NCI-H226 (cell line): ENCODE data around the gene OPA3.
A peak's percentile ranks its signal among the peaks of the same experiment; 100 is the strongest.
"Not testable (repeated sequence)": the region's sequence is repeated elsewhere in the genome, so short reads cannot be mapped to it uniquely, and the experiment has no call there.

Experiments used
- DNase-seq: peaks from one replicate; pipeline ENCODE4 v3.0.0-alpha.2; 2015

OPA3 gene

DNA sequence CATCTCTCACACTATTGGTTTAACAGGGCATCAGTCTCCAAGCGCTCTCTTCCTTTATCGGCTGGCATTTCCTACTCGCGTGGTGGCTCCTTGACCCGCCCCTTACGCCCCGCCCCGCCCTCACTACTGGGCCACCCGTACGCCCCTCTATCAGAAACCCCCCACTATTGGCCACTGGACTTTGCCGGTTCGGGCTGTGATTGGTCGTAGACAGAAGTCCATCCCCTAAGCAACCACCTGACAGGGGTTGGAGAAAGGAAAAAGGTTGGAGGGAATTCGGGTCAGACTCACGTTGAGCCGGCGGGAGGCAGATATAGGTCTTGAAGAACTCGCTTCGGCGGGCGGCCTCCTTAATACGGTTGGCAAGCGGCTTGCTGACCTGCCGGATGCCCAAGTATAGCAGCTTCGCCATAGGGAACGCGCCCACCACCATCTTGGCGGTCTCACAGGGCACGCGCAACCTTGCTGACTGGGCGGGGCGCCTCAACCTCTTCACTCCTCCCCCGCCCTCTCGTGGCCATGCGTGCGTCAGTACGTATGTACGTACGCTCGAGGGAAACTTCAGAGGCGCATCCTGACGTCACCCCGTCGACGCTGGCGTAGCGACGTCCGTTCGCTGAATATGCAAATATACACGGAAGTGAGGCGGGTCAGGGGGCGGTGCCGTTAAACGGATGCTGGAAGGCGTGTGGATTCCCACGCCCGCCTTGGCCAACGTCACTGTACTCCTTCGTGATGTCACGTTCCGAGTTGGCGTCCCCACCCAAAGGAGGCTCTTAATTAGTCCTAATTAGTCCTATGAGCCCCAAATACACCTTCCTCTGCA is at the start of gene OPA3:
Gene OPA3, minus strand, starts transcription at position 471 of the 826 bp plus-strand sequence. Its CDS starts 38 bp downstream, at position 433.
- DNase-seq, result peak; percentile 99

DNA sequence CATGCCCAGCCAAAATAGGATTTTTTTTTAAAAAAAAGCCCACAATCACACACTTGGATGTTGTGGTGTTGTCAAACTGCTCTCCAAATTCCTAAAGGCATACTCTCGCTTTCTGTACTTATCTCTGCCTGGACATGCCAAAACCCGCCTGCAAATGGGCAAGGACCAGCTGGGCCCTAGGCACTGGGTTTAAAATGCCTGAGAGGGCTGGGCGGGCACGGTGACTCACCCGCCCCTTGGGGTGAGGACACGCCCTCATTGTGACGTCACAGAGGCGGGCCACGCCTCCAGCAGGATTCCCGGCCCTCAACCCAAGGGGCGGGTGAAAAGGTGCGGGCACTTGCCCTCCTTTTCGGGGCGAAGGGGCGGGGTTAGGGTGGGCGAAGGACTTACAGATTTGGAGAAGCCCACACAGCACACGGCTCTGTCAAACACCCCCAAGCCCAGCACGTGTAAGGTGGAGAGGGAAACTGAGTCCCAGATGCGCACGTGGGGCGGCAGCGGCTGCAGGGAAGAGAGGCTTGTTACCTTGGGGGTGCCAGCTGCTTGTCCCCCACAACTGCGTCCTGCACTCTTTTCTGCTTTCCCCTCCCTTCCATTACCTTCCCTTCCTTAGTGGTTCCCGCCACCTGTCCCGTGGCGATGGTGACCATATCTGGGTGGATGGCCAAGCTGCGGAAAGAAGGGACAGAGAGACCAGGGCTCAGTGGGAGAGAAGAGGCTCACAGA is 48.0 kb upstream of the OPA3 start:
- peak; percentile 97 for DNase-seq

DNA sequence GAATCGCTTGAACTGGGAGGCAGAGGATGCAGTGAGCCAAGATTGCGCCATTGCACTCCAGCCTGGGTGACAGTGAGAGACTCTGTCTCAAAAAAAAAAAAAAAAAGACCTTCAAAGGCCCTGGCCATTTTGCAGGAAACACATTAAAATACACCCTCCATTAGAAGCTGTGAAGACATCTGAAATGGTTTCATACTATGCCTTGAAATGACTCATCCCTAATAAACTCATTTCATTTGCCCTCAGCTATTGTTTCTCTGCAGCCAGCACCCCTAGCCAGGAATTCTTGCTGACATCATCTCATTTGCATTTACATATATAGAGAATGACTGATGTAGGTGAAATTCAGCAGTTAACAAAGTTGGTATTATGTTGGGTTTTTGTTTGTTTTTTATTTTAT is 45.9 kb upstream of the OPA3 start:
- DNase-seq, result peak; percentile 89

DNA sequence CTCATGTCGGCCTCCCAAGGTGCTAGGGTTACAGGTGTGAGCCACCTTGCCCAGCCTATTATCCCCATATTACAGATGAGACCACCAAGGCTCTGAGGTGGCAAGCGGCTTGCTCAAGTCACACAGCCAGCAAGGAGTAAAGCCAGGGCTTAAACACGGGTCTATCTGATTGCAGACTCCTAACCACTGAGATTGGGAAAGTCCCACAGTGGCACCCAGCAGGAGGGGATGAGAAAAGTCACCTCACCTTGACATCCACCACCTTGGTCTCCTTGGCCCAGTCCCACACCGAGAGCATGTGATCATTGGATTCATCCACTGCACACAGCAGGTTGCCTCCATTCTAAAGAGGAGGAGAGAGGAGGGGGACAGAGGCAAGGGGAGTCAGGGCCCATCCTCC is 45.1 kb upstream of the OPA3 start:
- DNase-seq, result no peak

DNA sequence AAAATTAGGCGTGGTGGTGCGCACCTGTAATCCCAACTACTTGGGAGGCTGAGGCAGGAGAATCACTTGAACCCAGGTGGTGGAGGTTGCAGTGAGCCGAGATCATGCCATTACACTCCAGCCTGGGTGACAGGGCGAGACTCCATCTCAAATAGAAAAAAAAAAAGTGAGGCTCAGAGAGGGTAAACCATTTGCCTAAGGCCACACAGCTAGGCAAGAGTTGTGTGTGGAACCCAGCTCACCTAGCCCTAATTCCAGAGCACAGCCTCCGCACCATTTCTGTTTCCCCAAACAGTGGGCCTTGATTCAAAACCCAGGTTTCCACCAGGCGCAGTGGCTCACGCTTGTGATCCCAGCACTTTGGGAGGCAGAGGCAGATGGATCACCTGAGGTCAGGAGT is 43.6 kb upstream of the OPA3 start:
- not testable (repeated sequence) for DNase-seq

DNA sequence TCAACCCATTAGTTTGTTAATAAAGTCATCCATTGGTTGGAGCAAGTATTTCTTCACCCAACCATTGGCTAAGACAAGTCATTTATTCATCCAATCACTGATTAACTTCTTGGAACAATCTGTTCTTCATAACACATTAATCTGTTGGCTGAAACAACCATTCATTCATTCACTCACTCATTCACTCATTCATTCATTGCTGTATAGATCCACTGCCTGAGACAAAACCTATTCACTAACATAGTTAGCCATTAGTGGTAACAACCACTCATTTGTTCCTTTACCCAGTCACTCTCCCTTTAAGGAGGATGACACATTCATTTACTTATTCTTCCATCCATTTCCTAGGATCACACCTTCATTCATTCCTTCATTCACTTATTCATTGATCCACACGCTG is 39.4 kb upstream of the OPA3 start:
- DNase-seq, result no peak

DNA sequence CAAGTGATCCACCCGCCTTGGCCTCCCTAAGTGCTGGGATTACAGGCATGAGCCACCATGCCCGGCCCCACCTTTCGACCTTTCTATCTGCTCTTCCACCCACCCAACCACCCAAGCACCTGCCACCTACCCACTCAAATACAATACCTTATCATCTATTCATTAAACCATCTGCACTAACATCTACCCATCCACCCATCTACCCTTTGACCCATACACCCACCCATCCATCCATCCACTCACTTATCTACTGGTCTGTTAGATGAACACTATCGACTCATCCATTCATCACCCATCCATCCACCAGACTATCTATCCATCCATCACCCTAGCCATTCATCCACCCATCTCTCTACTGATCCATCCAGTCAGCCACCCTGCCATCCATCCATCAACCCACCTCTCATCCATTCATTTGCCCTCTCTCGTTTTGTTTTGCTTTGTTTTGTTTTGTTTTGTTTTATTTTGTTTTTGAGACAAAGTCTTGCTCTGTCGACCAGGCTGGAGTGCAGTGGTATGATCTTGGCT is 37.4 kb upstream of the OPA3 start:
- no peak for DNase-seq

DNA sequence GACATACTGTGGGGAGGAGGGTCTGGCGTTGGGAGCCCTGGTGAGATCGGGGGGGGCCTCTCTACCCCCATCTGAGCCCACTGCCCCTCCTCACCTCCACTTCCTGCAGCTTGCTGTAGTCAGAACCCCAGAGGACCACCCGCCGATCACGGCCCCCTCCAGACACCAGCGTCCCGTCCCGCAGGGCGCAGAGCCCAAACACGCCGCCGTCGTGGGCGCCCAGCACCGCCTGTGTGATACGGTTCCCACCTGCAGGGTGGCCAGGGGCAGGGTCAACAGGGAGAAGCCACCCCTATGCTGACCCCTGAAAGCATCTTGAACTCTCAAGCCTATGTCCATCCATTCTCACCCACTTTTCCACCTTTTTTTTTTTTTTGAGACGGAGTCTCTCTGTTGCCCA is 36.8 kb upstream of the OPA3 start:
- DNase-seq, result no peak

DNA sequence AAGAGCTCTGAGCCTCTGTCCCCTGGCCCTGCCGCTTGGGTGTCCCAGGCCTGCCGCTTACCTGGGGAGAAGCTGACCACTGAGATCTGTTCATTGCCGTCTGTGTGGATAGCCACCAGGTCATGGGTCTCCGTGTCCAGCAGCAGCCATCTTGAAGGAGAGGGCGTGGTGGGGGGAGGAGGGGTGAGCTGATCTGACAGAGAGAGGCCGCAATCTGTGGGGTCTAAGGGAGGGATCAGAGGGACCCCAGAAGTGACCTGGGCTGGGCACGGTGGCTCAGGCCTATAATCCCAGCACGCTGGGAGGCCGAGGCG is 32.1 kb upstream of the OPA3 start:
- no peak for DNase-seq

DNA sequence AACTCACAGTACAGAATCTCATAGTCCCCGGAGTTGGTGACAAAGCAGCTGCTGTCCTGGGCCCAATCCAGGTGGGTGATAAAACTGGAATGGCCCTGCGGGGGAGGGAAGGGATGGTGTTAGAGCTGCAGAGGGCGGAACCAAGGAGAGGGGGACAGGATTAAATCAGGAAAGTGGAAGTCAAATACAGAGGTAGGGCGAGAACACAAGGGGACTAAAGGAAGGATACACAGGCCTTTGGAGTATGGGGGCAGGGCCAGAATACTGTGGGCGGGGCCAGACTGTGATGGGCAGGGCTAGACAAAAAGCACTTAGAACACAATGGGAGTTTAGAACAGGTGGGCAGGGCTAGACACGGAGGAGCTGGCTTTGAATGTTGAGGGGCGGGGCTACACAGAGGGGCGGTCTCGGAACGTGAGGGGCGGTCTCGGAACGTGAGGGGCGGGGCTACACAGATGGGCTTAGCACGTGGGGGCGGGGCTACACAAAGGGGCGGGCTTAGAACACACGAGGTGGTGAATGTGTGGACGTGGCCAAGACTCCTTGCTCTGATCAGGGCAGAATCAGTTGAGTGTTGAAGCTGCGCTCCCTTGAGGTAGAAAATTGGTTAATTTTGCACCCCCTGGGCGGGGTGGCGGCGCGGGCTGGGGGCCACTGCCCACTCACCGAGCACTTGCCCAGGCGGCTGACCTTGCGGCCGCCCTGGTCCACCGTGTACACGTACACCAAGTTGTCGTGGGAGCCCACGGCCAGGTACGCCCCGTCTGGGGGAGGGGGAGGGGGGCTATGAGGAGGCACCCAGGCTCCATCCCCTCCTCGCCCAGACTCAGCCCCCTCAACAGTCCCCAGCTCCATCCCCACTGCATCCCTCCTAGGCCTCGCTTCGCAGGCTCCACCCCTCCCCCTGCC is 31.4 kb upstream of the OPA3 start:
- DNase-seq, result peak; percentile 76

DNA sequence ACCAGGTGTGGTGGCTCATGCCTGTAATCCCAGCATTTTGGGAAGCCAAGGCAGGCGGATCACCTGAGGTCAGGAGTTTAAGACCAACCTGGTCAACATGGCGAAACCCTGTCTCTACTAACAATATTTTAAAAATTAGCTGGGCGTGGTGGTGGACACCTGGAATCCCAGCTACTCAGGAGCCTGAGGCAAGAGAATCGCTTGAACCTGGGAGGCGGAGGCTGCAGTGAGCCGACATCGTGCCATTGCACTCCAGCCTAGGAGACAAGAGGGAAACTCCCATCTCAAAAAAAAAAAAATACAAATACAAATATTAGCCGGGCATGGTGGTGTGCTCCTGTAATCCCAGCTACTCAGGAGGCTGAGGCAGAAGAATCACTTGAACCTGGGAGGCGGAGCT is 30.5 kb upstream of the OPA3 start:
- DNase-seq, result not testable (repeated sequence)

DNA sequence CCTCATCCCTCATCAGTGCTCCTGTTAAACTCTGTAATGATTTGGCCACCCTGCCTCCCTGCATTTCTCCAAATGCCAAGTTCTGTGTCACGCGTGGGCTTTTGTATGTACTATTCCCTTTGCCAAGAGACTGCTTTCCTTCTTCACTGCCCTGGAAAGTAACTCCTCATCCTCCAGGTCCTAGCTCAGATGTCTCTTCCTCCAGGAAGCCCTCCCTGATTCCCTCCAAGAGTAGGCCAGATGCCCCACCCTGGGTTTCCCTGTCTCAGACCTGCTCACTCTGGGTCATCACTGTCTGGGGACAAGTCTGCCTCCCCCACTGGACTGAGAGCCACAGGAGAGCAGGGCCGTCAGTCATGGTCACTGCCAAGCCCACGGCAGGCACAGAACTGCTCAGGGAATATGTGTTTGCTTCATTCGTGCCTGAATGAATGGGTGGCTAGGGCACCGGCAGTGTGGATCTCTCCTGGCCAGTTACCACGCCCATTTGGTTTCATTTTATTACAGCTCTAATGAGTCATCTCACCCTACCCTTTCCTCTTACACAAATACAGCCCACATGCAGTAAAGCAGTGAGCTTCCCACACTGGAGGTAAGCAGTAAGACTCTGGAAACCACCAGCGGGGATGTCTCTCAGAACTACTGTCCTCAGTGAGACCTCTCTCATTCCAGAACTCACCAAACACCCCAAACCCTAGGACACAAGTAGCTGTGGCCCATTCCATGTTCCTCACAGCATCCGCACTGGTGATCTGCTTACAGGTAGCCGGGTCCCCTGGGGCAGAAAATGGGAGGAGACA is 29.5 kb upstream of the OPA3 start:
- DNase-seq, result peak; percentile 93

DNA sequence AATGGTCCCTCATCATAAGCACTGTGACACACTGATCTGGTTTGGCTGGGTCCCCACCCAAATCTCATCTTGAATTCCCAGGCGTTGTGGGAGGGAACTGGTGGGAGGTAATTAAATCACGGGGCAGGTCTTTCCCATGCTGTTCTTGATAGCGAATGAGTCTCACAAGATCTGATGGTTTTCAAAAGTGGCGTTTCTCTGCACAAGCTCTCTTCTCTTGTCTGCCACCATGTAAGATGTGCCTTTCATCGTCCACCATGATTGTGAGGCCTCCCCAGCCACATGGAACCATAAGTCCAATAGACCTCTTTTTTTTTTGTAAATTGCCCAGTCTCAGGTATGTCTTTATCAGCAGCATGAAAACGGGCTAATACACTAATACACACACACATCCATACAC is 24.3 kb upstream of the OPA3 start:
- DNase-seq, result no peak

DNA sequence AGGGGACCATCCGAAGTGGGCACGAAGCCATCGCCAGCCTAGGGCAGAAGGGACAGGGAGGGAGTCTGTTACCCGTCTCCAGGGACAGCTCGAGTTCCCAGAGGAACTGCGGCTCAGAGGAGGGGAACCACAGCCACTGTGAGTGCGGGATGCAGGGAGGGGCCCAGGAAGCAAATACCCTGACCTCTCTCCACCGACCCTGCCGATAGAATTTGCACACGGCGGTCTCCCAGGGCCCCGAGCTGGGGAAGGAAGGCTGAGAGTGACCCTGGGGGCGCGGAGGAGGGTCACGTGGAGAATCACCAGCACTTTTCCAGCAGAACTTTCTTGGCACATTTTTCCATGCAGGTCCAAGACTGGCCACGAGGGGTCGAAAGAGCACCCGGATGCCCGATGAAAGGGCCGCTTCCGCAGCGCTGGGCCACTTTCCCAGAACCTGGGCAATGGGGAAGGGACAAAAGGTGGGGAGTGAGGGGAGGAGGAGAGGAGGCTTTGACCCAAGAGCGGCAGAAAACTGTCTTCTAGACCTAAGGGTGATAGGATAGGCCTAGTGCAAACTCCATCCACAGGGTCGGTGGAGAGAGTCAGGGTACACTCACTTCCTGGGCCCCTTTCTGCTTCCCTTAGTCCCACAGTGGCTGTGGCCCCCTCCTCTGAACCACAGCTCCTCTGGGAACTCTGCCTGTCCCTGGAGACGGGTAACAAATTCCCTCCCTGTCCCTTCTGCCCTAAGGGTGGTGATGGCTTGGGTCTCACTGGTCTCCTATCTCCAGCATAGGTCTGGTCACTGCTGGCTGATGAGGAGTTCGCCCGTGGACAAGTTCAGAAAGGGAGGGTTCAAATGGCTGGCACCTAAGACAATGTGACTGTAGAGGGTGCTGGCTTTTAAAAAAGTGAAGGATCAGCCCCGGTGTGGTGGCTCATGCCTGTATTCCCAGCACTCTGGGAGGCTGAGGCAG is 22.7 kb upstream of the OPA3 start:
- DNase-seq, result peak; percentile 41

DNA sequence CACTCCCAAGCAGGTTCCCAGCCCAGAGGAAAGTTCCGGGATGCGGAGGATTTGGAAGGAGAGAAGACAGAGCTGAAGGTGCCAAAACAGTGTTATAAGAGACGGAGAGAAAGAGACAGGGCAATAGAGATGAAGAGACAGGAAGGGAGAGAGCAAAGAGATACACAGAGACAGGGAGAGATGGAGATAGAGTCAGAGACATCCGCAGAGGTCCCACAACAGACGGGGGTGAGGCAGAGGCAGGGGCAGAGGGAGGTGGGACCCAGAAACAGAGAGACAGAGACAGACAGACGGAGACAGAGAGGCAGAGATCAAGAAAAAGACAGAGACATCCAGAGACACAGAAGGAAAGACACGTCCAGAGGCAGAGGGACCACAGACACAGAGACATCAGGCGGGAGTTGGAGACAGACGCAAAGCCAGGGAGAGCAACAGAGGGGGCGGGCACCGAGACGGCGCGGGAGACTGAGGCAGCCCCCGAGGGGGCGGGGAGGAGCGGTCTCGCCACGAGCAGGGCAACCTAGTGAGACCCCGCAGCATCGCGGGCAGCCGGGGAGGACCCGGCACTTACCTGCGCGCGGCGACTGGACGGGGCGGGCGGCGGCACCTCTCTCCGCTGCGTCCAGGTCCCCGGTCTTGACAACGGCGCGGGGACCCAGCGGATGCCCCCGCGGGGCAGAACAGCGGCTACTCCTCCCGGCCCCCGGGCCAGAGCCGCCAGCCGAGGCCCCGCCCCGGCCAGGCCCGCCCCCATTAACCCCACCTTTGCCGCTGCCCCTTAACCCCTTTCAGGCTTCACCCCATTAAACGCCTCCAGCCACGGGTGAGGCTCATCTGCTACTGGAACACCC is 17.1 kb upstream of the OPA3 start, which contains the start of gene GPR4:
Gene GPR4, minus strand, starts transcription at position 689 of the 851 bp plus-strand sequence. CDS start 10,346 bp downstream, outside the sequence.
- DNase-seq, result no peak

DNA sequence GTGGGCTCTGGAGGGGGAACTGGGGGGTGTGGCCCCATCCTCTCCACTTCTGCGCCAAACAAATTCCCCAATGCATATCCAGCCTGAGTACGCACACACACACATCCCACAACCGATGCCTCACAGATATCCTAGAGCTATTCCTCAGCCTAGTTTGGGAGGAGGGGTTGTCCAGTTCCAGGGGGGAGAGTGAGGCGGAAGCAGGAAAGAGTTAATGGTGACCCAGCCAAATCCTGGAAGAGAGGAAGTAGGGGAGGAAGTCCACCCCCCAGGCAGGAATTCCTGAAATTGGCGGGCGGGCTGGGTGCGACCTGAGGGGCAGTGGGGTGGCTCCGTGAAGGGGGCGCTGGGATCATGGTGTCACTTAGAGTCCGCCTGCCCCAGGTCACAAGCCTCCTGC is 16.5 kb upstream of the OPA3 start:
- DNase-seq, result no peak

DNA sequence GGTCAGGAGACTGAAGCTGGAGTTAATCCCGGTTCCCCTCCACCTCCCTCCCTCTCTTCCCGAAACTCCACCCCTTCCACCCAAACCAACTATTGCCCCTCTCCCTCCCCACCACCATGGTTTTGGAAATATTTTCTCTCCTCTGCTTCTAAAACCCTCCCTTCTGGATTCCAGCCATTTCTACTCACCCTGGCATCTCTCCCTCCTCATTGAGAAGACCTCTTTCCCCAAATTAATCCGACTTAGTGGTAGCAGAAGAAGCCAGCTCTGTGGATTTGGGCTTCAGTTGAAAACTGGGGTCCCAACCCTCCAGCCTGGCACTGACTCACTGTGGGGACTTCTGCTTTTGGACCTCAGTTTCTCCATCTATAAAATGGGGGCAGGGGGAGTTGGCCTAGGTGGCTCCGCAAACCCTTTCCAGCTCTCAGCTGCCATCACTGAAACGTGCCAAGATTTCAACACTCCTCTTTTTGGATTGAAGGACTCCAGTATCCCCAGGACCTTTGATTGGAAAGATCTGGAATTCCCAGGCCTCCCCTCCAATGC is 15.8 kb upstream of the OPA3 start:
- DNase-seq, result no peak

DNA sequence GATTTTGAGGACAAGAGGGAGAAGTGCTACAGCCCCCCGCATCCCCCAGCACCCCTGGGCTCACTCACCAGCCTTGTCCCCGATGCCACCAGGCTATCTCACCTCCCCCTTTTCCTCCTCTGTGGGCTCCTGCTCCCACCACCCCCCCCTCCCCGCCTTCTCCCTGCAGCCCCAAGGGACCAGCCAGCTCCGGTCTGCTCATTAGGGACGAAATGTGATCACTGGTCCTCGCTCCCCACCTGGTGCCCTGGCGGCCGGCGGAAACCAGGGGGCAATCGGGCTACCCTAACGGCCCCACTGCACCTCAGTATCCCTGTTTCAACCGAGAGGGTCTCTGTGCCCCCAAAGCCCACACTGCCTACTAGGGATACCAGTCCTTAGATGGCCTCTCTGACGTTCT is 14.7 kb upstream of the OPA3 start:
- DNase-seq, result no peak

DNA sequence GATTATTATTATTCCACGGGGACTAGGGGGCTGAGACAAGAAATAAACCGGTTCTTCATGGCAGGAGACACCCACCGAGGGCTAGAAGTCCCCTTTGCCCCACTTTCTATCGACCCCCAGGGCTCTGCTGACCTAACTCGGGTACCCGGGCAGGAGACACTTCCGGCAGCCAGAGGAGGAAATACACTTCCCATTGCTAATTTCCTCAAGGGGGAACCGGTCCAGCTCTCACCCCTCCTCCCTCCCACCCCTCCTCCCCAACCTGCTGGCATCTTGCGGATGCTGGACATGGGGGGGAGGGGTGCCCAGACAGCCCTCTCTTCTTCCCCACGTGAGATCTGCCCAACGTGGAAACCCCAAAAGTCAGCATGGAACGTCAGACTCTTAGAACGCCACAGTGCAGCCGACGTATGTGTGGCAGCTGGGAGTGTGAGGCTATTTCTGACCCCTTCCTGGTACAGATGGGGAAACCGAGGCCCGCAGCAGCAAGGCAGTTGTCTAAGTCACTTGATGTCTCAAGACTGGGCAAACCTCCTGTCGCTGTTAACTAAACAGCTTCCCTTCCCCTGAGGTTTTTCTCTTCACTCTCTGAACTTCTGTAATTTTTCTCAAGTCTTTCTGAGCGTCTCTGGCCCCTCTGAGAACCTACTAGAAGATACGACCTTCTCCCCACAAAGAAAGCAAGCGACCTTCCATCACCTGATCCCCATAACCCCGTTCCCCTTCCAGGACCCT is 13.8 kb upstream of the OPA3 start:
- no peak for DNase-seq
